ENCODE data around the gene LEMD2.

Gene LEMD2

GRCh38 chr6:33732817-33733708, 55.9 kb downstream of the LEMD2 start:
- no peak for DNase-seq

GRCh38 chr6:33732385-33732784, 56.5 kb downstream of the LEMD2 start:
- no peak for DNase-seq

- DNase-seq, result no peak
Observed at GRCh38 chr6:33731751-33732282, 57.1 kb downstream of the LEMD2 start.

GRCh38 chr6:33731035-33731434, 57.9 kb downstream of the LEMD2 start:
- no peak for DNase-seq

DNA sequence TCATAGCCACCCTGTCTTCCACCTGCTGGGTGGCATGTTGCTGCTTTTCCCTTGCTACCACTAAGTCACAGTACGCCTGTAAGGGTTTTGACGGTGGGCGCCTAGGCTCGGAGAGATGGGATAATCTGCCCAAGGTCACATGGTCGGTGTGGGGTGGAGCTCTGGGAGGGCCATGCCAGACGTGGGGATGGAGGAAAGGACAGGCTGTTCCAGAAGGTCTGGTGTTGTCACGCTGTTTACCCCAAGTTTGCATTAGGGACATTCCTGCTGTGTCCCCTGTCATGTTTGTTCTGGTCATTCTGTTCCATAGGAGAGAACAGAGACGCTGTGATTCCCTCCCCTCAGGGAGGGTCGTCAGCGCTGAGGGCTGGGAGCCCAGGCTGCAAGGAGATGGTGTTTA, 58.3 kb downstream of the LEMD2 start:
- DNase-seq, result no peak

GRCh38 chr6:33729059-33729458, 59.9 kb downstream of the LEMD2 start:
- DNase-seq, result no peak

DNA sequence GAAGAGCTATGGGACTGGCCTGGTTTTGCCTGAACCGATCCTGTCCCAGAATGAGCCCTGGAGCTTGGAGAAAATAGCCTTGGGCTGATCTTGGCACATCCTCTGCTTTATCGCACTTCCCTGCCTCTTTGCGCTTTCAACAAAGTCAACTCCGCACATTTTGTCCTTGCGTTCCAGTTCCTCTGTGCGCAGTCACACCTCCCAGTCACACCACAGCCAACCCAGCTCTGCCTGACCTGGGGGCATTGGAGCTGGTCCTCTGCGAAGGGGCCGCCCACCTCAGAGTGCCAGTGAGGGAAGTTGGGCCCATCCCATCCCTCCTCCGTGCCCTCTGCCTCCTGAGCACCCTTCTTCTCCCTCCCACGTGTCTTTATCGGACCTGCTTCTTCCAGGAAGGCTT, 60.5 kb downstream of the LEMD2 start:
- DNase-seq, result no peak

DNA sequence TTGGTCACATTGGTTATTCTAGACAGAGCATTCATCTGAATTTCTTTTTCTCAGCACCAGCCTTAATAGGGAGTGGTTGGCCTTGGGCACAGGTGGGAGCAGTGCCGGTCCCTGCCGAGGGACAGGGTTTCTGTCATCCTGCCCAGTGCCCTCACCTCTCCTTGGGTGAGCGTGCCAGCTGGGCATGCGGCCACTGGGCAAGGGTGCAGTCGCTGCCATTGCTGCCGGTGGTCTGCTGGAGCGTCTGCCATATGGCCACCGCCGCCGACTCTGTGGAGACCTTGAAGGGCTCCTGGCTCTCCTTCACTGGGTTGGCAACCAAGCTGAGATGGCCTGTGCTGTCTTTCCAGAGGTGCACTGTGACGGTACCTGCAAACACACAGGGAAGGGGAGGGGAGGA, 61.0 kb downstream of the LEMD2 start:
- no peak for DNase-seq

GRCh38 chr6:33727126-33727525, 61.8 kb downstream of the LEMD2 start:
- no peak for DNase-seq

DNA sequence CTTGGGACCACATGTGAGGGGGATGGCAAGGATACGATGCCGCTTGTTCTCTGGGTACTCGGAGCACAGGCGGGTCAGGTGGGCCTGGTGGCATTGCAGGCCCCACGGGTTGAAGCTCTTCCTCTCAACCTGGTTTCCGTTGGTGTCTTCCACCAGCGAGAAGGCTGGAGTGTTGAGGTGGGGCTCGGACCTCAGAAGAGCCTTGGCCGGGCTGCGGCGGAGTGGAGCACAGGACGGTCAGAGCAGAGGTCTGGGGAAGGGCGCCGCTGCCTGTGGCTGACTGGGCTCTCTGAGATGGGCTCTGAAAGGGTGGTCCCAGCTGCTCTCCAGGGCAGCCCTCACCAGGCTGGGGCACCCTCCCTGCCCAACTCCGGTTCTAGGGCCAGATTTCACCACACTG, 62.2 kb downstream of the LEMD2 start:
- DNase-seq, result no peak

GRCh38 chr6:33725891-33726673, 62.8 kb downstream of the LEMD2 start:
- no peak for DNase-seq

GRCh38 chr6:33725222-33725621, 63.7 kb downstream of the LEMD2 start:
- no peak for DNase-seq

- DNase-seq, result no peak
Observed at GRCh38 chr6:33724102-33725023, 64.6 kb downstream of the LEMD2 start.

- DNase-seq, result no peak
Observed at GRCh38 chr6:33723371-33724085, 65.4 kb downstream of the LEMD2 start.

- DNase-seq, result no peak
Observed at GRCh38 chr6:33722103-33722623, 66.8 kb downstream of the LEMD2 start.

DNA sequence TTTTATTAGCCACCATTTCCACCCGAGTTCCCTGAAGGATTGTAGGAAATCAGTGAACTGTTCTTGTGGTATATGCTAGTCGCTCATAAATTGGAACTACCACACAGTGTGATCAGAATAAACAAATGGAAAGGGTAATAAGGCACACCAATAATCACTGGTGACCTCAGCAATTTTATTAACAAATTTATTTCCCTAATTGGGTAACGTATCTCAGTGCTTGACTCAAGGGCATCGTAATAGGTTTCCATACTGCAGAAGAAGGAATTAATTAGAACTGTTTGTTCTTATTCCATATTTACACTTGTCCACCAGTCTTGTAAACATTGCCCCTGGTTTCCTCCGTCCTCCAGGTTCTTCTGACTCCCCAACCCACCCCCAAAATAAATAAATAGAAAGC, 67.4 kb downstream of the LEMD2 start:
- no peak for DNase-seq

Measured in CD4-positive, alpha-beta T cell treated with Interferon gamma for 1 hour (primary cell).